ENCODE data around the gene GPR176. TPM values are rescaled to one million over a fixed set of nuclear protein-coding genes. Genes with fewer than 3 reads are reported as not detected.
A peak's percentile ranks its signal among the peaks of the same experiment; 100 is the strongest.

GPR176 gene
- total RNA-seq, 1 donor from 2014 or later = 20.6 TPM

DNA sequence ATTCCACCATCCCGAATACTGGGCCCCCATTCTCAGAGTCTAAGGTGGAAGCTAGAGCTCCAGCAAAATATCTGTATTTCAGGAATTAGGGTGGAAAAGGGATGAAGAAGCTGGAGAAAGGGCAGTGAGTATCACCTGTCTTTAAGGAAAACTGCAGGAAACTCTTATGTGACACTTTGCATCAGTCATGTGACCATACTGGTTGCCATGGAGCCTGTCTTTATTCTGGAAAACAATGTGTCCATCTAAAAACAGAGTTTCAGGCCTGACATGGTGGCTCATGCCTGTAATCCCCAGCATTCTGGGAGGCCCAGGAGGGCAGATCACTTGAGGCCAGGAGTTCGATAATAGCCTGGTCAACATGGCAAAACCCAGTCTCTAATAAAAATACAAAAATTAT is 84.5 kb downstream of the GPR176 start:
- H3K4me1 ChIP-seq = peaks cover 10% of the 10 kb centered on the region
- no peaks in the 10 kb centered on the region for H4K20me1 ChIP-seq (ENCODE audit: low read depth)
- peaks cover 30% of the 10 kb centered on the region for H3K79me2 ChIP-seq (ENCODE audit: low read depth)
- no peak overlapping the region for H3K27ac ChIP-seq
- peak; percentile 35 for DNase-seq (ENCODE audit: low spot score)
- peak overlapping the region; percentile 13 for H2AFZ ChIP-seq (replicated peaks)
- no peak overlapping the region for H3K4me3 ChIP-seq
- no peaks in the 10 kb centered on the region for H3K9me3 ChIP-seq (ENCODE audit: low read depth)
- H3F3A ChIP-seq (ENCODE audit: low read depth) = no peaks in the 10 kb centered on the region
- no peak for TF ChIP-seq EZH2 (IDR thresholded peaks at IDR 0.05)
- TF ChIP-seq, protein P1, sequence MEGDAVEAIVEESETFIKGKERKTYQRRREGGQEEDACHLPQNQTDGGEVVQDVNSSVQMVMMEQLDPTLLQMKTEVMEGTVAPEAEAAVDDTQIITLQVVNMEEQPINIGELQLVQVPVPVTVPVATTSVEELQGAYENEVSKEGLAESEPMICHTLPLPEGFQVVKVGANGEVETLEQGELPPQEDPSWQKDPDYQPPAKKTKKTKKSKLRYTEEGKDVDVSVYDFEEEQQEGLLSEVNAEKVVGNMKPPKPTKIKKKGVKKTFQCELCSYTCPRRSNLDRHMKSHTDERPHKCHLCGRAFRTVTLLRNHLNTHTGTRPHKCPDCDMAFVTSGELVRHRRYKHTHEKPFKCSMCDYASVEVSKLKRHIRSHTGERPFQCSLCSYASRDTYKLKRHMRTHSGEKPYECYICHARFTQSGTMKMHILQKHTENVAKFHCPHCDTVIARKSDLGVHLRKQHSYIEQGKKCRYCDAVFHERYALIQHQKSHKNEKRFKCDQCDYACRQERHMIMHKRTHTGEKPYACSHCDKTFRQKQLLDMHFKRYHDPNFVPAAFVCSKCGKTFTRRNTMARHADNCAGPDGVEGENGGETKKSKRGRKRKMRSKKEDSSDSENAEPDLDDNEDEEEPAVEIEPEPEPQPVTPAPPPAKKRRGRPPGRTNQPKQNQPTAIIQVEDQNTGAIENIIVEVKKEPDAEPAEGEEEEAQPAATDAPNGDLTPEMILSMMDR (IDR thresholded peaks at IDR 0.05) = no peak
- no peak for TF ChIP-seq EZH2phosphoT487 (IDR thresholded peaks at IDR 0.05)
- H3K4me2 ChIP-seq = peak overlapping the region; percentile 18
- no peaks in the 10 kb centered on the region for H3K27me3 Mint-ChIP-seq (ENCODE audit: insufficient read depth, low read depth)
- peaks cover 12% of the 10 kb centered on the region for H3K9me3 Mint-ChIP-seq
- peaks cover 25% of the 10 kb centered on the region for H3K4me1 Mint-ChIP-seq
- no peak overlapping the region for H3K9ac ChIP-seq
- no peak overlapping the region for H3K27ac Mint-ChIP-seq
- no peaks in the 10 kb centered on the region for H3K27me3 ChIP-seq
- no peaks in the 10 kb centered on the region for H3K36me3 ChIP-seq
- no peak overlapping the region for H3K4me3 Mint-ChIP-seq
- H3K36me3 Mint-ChIP-seq = no peaks in the 10 kb centered on the region

DNA sequence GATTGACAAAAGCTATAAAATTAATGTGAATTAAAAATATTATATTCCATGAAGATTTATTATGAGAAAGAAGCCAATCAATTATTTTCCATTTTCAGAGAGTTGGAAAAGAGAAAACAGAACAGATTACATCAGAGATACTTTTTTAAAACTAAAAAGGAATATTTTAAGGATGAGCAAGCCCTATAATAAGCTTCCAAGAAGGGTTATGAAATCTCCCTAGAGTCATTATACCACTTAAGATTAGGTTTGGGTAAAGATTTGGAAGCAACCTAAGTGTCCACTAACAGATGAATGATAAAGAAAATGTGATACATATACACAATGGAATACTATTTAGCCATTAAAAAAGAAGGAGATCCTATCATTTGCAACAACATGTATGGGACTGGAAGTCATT is 85.8 kb downstream of the GPR176 start:
- Histone ChIP-seq H4K20me1 (ENCODE audit: low read depth) (no peaks in the 10 kb centered on the region), H3K36me3 (no peaks in the 10 kb centered on the region), H3K9me3 (ENCODE audit: low read depth) (no peaks in the 10 kb centered on the region), H3K27ac (no peak overlapping the region), H3F3A (ENCODE audit: low read depth) (no peaks in the 10 kb centered on the region), H2AFZ (replicated peaks) (no peak overlapping the region), H3K4me2 (no peak overlapping the region), H3K9ac (no peak overlapping the region), H3K79me2 (ENCODE audit: low read depth) (peaks cover 24% of the 10 kb centered on the region), H3K4me1 (peaks cover 10% of the 10 kb centered on the region), H3K27me3 (no peaks in the 10 kb centered on the region), H3K4me3 (no peak overlapping the region)
- no peak for DNase-seq (ENCODE audit: low spot score)
- Mint-ChIP-seq H3K4me3 (no peak overlapping the region), H3K9me3 (peaks cover 5% of the 10 kb centered on the region), H3K27ac (no peak overlapping the region), H3K27me3 (ENCODE audit: insufficient read depth, low read depth) (no peaks in the 10 kb centered on the region), H3K4me1 (peaks cover 29% of the 10 kb centered on the region), H3K36me3 (no peaks in the 10 kb centered on the region)
- TF ChIP-seq EZH2phosphoT487 (IDR thresholded peaks at IDR 0.05) = no peak
- TF ChIP-seq, protein P1 (IDR thresholded peaks at IDR 0.05) = no peak
- TF ChIP-seq EZH2 (IDR thresholded peaks at IDR 0.05) = no peak

DNA sequence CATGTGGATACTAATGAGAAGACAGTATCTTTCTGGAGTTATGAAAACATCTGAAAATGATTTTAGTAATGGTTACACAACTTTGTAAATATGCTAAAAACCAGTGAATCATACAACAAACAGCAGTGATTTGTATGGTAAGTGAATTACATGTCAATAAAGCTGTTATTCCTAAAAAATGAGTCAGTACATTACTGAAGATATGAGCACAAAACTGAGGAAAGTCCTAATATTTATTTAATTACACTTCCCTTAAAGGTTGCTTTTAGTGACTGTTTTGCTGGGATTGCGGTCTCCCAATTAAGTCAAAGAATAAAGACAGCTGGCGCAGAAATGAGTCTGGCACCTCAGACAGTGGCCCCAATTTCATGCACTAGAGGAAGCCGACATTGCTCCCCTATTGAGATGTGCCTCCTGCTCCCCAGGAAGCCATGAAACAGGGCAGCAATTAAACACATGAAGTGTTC is 86.5 kb downstream of the GPR176 start:
- Histone ChIP-seq H4K20me1 (ENCODE audit: low read depth) (peaks cover 2% of the 10 kb centered on the region), H3K4me1 (peaks cover 16% of the 10 kb centered on the region), H3K79me2 (ENCODE audit: low read depth) (peaks cover 27% of the 10 kb centered on the region), H3K27ac (no peak overlapping the region), H3F3A (ENCODE audit: low read depth) (peaks cover 4% of the 10 kb centered on the region), H3K4me2 (no peak overlapping the region), H3K36me3 (no peaks in the 10 kb centered on the region), H3K27me3 (no peaks in the 10 kb centered on the region), H3K4me3 (no peak overlapping the region), H3K9me3 (ENCODE audit: low read depth) (no peaks in the 10 kb centered on the region), H3K9ac (no peak overlapping the region), H2AFZ (replicated peaks) (no peak overlapping the region)
- no peaks in the 10 kb centered on the region for H3K36me3 Mint-ChIP-seq
- peaks cover 36% of the 10 kb centered on the region for H3K4me1 Mint-ChIP-seq
- TF ChIP-seq EZH2 (IDR thresholded peaks at IDR 0.05) = no peak
- no peak for TF ChIP-seq EZH2phosphoT487 (IDR thresholded peaks at IDR 0.05)
- TF ChIP-seq, protein P1 (IDR thresholded peaks at IDR 0.05) = no peak
- peaks cover under 1% of the 10 kb centered on the region for H3K9me3 Mint-ChIP-seq
- no peaks in the 10 kb centered on the region for H3K27me3 Mint-ChIP-seq (ENCODE audit: insufficient read depth, low read depth)
- H3K4me3 Mint-ChIP-seq = no peak overlapping the region
- peak overlapping the region; percentile 7 for H3K27ac Mint-ChIP-seq
- DNase-seq (ENCODE audit: low spot score) = no peak

Measured in neural progenitor cell (in vitro differentiated cells).